GM21619 (cell line): ENCODE data around the gene CYSRT1.
A peak's percentile ranks its signal among the peaks of the same experiment; 100 is the strongest.

ENCODE experiments used
- ATAC-seq: cut with Tn5 transposase; IDR thresholded peaks from one replicate; pipeline ENCODE4 v1.9.1; 2021; ENCODE audit not compliant: unreplicated experiment

CYSRT1 gene

DNA sequence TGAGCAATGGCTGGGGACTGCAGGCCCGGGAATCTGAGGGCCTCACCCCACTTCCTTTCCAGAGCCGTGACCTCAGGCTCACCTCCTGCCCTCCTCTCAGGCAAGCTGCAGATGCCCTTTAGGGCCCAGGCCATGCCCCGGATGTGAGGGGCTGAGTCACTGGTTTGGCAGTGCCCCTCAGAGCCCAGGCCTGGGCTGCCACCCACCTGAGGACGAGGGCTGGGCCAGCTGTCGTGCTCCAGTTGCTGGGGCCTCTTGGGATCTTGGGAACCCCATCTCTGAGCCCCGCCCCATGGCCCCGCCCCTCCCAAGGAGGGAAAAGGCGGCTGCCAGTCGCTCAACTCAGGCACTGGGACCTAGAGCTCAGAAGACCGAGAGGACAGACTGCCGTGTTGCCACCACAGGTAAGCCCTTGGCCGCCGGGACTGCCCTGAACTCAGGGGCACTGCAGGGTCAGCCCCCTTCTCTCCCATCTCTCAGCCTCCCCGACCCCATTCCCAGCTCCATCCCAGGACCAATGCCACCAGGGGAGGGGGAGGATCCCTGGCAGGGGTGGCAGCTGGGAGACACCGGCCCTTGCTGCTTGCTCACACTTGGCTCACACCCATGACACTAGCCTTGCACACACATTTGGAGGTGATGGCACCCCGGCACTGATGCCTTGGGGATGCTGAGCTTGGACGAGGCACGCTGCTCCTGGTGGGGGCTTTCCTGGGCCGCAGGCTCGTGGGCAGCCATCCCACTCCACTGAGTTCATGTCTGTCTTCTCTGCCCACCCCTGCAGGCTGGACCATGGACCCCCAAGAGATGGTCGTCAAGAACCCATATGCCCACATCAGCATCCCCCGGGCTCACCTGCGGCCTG lies at the start of gene CYSRT1:
Gene CYSRT1 (plus strand): TSS at position 345 of the 865 bp plus-strand sequence. CDS start 448 bp downstream, at position 793.
- no peak for ATAC-seq

- ATAC-seq: no peak
These were observed 49.5 kb upstream of the CYSRT1 start for GRCh38 chr9:137175345-137175961.

GRCh38 chr9:137176302-137177182 lies 48.4 kb upstream of the CYSRT1 start:
- no peak for ATAC-seq

DNA sequence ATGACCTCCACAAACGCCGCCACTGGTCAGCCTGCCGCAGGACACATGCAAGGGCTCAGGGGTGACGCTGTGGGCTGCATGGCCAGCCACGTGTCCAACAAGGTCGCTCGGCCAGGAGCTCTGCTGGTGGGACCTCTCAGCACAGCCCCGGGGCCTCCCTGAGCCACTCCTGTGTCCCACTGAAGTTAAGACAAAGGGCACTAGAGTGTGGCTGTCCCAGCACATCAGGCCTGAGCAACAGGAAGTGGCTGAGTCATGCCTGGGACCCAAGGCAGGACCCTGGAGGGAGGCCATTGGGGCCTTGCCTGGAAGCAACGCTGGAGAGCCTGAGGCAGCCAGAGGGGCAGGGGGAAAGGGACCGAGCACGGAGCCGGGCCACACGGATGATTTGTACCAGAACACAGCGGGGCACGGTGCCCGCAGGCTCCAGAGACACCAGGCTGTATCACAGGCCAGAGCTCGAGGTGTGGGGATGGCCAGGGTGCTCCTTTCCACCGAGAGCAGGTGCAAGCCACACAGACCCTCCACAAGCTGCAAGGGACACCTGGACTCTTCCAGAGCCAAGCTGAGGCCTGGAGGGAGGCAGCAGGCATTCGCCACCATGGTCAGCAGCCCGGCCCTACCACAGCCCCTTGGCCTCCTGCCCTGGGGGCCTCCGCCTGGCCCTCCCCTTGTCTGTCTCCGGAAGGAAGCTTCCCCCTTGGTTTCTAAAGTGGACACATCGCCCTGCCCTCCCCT lies 46.6 kb upstream of the CYSRT1 start:
- no peak for ATAC-seq

- ATAC-seq: no peak
These were observed 45.9 kb upstream of the CYSRT1 start for GRCh38 chr9:137178939-137179630.

DNA sequence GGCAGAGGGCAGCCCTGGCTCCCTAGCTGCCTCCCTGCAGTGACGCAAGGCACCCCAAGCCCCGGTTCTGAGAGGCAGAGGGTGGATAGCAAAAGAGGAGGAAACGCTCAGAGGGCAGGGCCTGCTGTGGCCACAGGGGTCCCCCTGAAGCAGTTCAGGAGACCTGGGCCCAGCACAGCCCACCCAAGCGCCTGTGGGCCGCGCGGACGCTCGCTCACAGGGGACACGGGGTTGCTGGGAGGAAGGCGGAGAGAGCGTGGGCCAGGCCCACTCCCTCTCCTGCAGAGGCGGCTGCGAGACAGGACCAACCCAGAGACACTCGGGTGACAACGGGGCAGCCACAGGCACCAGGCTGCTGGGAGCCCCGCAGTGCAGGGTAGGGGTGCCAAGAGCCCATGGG lies 45.2 kb upstream of the CYSRT1 start:
- no peak for ATAC-seq

DNA sequence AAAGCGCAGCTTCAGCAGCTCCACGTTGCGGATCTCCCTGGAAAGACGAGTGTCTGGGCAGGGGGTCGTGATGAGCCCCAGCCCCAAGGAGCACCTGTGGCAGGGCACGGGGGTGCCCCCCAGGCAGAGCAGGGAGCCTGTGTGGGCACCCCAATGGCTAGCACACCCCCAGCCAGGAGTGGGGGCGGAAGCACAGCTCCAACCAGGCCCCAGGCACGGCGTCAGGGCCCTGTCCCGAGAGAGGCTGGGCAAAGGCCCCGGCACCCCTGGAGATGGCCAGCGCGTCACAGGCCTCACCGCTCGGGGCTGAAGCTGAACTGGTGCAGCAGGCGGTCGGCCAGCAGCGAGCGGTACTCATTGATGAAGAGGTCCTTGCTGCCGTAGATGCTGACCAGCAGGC lies 44.5 kb upstream of the CYSRT1 start:
- ATAC-seq: no peak

GRCh38 chr9:137181680-137182079 lies 43.3 kb upstream of the CYSRT1 start:
- ATAC-seq: no peak

GRCh38 chr9:137182836-137183235 lies 42.1 kb upstream of the CYSRT1 start:
- no peak for ATAC-seq

DNA sequence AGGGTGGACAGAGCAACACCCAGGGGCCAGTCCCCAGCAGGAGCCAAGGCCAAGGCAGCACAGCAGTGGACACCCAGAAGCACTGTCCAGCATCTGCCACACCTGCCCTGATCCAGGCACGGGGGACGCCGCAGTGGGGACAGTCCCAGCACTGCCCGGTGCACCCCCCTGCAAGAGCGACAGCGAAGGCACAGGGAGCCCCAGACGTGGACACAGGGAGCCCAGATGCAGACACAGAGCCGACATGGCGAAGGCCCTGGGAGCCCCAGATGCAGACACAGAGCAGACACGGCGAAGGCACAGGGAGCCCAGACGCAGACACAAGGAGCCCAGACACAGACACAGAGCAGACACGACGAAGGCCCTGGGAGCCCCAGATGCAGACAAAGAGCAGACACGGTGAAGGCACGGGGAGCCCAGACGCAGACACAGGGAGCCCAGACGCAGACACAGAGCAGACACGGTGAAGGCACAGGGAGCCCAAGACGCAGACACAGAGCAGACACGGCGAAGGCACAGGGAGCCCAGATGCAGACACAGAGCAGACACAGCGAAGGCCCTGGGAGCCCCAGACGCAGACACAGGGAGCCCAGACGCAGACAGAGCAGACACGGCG lies 40.9 kb upstream of the CYSRT1 start:
- no peak for ATAC-seq

DNA sequence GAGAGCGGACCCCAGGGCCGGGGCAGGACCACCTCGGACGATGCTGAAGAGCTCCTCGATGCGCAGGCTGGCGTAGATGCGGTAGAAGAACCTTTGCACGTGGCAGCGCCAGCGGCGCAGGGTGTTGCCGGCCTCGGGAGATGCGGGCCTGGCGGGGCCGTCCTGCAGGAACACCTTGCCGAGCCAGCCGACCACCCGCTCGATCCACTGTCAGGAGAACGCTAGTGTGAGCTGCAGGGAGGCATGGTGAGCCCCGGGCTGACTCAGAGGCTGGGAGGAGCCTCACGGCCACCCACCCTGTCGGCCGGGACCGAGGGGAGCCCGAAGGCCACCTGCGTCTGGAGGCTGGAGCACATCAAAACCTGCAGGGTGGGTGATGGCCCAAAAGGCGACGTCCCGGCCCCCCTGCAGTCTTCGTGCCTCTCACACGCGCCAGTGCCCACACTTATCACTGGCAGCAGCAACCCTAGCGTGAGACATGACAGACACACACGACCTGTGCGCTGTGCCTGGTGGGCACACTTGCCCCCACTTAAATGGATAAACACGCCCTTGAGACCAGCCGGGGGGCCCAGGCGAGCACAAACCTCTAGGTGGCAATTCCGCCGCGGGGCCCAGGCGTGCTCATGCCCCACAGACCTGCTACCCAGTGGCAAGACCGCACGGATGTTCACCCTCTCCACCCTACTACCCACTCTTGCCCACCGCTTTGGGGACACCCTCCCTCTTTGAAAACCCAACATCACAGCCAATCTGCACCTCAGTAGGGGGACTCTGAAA lies 39.9 kb upstream of the CYSRT1 start:
- no peak for ATAC-seq

DNA sequence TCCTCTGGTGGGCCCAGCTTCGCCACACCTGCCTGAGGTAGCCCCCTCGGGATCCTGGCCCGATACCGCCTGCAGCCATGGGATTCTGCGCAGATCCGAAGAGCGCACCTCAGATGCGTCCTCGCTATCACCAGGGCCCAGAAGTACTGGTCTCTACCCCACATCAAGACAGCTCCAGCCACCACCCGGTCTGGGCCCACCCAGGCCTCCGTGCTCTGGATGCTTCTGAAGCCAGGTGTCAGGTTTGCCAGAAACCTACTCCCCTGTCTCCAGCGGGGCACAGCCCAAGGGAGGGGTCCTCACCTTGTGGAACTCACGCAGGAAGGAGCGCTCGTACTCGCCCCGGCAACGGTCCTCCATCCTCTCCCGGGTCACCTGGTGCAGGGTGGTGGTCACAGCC lies 39.1 kb upstream of the CYSRT1 start:
- no peak for ATAC-seq

DNA sequence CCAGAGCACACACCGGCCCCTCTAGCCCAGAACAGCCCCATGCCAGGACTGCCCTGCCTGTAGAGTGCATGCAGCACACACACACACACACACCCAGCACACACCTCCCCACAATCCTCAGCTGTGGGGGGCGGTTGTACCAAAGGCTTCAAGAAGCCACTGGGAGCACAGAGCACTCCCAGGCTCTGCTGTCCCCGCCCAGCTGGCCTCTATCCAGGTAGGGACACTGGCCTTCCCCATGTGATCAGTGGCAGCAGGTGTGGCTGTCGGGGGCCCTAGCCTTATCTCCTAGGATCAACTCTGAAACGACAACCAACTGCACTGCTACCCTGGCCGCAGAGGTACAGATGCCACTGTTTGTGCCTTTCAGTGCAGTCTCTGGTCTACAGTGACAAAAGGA lies 38.6 kb upstream of the CYSRT1 start:
- no peak for ATAC-seq

DNA sequence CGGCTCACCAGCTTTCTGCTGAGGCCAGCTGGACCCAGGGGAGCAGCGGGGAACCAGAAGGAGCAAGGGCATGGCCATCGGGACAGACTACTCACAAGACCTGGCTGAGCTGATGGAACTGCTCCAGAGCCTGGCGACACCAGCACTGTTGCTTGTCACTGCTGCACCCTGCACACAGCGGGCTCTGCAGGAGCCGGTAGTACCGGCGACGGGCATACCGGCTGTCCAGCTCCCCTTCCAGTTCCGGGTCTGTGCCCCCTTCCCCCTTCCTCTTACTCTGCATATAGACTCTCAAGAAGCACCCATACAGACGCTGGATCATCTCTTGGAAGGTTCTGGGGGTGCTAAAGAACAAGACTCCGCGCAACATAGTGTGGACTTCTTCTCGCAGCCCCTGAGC lies 37.6 kb upstream of the CYSRT1 start:
- no peak for ATAC-seq

- no peak for ATAC-seq
These were observed 36.9 kb upstream of the CYSRT1 start for GRCh38 chr9:137188086-137188489.

GRCh38 chr9:137188490-137189296 lies 36.3 kb upstream of the CYSRT1 start, which contains the start of the genes ANAPC2 and SSNA1:
Gene ANAPC2 (minus strand): TSS chr9:137188560. CDS start chr9:137188532, 28 bp downstream.
Gene SSNA1 (plus strand): TSS chr9:137188676. CDS start chr9:137188727, 51 bp downstream.
- ATAC-seq: peak; percentile 66

GRCh38 chr9:137189297-137190295 lies 35.4 kb upstream of the CYSRT1 start:
- ATAC-seq: no peak
